Measurements from ENCODE around the gene ICAM2.
"Not testable (repeated sequence)": the region's sequence is repeated elsewhere in the genome, so short reads cannot be mapped to it uniquely, and the experiment has no call there.

ICAM2 gene

GRCh38 chr17:64008830-64009229, 11.6 kb downstream of the ICAM2 start:
- DNase-seq = no peak

- no peak for DNase-seq
Observed at GRCh38 chr17:64008346-64008745, 12.1 kb downstream of the ICAM2 start.

GRCh38 chr17:64007838-64008282, 12.6 kb downstream of the ICAM2 start:
- peak in 1 of 2 donors; percentile 59 for DNase-seq

GRCh38 chr17:64007089-64007837, 13.2 kb downstream of the ICAM2 start:
- DNase-seq = not testable (repeated sequence)

GRCh38 chr17:64006361-64007088, 13.9 kb downstream of the ICAM2 start:
- no peak for DNase-seq

- DNase-seq = no peak
Observed at GRCh38 chr17:64005734-64006167, 14.7 kb downstream of the ICAM2 start.

GRCh38 chr17:64004903-64005733, 15.3 kb downstream of the ICAM2 start:
- DNase-seq = no peak

GRCh38 chr17:64004218-64004770, 16.1 kb downstream of the ICAM2 start:
- no peak for DNase-seq

- DNase-seq = no peak
Observed at GRCh38 chr17:64003526-64004121, 16.8 kb downstream of the ICAM2 start.

GRCh38 chr17:64002658-64003525, 17.5 kb downstream of the ICAM2 start:
- no peak for DNase-seq

GRCh38 chr17:64001763-64002529, 18.5 kb downstream of the ICAM2 start:
- DNase-seq = peak; percentile 71 to 78

GRCh38 chr17:64001091-64001579, 19.3 kb downstream of the ICAM2 start:
- no peak for DNase-seq

- no peak for DNase-seq
Observed at GRCh38 chr17:63999680-64000531, 20.5 kb downstream of the ICAM2 start.

GRCh38 chr17:63998721-63999679, 21.4 kb downstream of the ICAM2 start:
- DNase-seq = no peak

- DNase-seq = peak in 1 of 2 donors; percentile 54
Observed at GRCh38 chr17:63998050-63998720, 22.2 kb downstream of the ICAM2 start, which contains the start of gene PRR29. TSS of gene PRR29 (plus strand) at chr17:63998351. CDS start at chr17:63998365, 14 bp downstream.

GRCh38 chr17:63997341-63998048, 22.9 kb downstream of the ICAM2 start:
- no peak for DNase-seq
